Lung microvascular endothelial cell (primary cell): ENCODE measurements around the gene YPEL5. TPM values are rescaled to one million over a fixed set of nuclear protein-coding genes. Genes with fewer than 3 reads are reported as not detected.

ENCODE experiments used
- DNase-seq, 2 donors: peaks; one replicate each; pipeline versions ENCODE4 v3.0.0 to v3.0.0-alpha.2; 2010; ENCODE audit warnings: low read depth in 2 of 2
- total RNA-seq: library from RNA; depleted of rRNA; stranded (reverse); fragments of >200 nt; gene quantifications from 2 replicates; pipeline ENCODE4 v1.2.1, GENCODE V29; 2014

YPEL5 gene
- total RNA-seq, 1 donor from 2014 or later, result 101 TPM

DNA sequence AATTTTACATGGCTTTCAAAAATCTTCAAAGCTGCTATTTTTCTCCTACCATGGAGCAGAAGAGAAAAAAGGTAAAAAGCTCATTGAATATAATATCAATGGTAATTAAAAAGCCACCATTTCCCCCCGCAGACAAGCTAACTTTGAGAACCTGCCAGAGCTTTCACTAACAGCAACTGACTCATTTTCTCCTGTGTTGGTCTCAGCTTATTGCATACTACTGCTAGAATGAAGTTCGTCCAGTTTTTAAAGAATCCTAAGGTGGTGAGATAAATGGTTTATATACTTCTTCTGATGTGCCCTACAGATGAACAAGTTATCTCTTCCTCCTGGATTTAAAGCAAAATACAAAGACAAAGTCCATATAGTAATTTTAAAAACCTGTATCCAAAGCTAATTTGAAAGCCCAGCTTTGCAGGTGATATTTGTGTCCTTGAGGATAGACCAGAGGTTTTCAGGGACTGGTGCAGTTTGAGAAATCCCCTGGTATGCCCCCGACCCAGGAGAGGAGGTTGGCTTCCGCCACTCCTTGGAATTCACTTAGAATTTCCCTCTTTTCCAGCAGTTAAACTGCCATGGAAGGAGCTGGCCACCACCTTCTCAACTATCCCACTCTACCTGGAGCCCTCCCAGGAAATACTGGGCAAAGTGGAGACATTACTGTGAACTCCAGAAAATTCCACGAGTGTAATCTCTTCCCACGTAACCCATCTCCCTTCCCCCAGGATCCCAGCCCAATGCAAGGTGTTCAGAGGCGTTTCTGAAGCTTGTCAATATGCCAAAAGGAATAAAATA is 17.5 kb downstream of the YPEL5 start:
- DNase-seq, result no peak

DNA sequence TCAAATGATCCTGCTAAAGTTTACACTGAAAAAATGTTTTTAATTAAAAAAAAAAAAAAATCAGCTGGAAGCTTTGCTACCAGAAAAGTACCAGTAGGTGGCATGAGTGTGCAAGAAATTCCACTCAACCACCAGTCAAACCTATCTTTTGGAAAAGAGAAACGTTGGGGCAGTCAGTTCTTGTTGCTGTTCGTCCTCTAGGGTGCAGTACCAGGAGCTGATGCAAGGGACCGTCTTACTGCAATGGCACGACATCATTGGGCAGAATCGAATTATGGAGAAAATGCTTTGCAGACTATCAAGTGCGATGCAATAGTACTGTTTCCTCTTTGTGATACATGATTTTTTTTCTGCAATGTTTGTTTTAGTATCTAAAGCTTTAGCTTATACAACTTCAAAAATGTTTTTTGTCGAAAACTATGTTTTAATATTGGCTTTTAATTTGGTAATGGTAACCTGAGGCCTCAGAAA is 18.3 kb downstream of the YPEL5 start:
- peak; percentile 92 to 94 for DNase-seq

DNA sequence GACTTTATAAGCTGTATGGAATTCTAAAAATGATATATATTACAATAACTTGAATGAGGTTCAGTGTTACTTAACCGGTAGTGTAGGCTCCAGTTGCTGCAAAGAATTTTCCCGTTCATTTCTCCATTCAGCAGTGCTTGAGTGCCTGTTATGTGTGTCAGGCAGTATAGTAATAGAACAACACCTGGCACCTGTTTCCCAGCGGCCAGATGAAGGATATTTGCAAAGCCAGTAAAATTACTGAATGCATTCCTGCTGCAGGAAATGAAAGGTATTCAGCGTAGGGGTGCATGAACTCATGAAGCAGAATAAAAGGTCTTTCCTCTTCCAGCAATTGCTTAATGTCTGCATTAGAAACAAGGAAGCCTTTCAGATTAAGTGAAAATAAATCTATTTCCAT is 18.8 kb downstream of the YPEL5 start:
- no peak for DNase-seq

DNA sequence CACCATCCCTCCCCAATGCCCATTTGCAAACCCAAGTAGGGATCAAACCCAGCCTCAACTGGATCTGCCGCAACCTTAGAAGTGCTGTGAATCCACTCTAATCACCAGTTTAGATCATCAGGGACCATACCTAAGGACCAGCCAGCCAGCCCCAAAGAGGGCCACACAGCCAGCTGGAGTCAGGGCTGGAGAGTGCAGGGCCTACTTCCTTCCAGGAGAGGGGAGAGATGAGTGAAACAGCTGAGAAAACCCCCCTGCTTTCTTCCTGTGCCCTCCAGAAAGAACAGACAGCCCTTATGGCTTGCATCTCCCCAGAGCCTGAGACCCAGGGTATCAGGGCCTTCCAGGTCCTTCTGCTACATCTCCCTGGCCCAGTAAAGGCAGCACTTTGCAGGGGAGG is 25.8 kb downstream of the YPEL5 start:
- DNase-seq, result no peak

DNA sequence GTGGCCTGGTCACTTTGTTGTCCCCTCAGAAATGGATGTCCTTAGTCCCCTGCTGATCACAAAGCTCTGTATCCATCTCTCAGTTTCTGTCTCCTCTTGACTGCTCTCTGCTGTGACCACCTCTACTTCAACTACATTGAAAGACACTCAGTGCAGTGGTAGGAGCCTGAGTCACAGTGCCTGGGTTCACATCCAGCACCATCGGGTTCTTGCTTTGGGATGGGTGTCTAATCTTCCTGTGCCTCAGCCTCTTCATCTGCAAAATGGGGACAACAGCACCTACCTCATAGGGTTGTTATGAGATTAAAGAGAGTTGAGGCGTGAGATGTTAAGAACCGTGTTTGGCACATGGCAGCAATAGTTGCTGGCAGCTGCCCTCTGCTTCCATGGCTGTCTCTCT is 30.6 kb downstream of the YPEL5 start:
- DNase-seq, result no peak

DNA sequence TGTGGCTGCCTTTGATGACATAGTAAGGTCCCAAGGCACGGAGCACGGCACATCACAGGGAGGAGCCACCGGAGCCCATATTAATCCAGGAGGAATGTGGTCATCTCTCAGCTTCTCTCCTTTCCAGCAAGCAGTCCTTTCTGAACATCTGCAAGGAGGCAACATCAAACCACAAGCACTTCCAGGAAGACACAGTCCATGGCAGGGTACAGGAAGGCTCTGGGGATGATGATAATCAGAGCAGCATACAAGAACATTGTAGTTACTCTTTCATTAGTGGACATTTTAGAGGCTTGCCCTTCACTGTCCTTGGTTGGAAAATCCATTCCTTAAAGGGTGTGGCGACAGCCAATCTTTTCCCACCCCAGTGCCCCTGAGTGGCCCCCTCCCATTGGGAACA is 31.1 kb downstream of the YPEL5 start:
- DNase-seq, result peak in 1 of 2 donors; percentile 20

DNA sequence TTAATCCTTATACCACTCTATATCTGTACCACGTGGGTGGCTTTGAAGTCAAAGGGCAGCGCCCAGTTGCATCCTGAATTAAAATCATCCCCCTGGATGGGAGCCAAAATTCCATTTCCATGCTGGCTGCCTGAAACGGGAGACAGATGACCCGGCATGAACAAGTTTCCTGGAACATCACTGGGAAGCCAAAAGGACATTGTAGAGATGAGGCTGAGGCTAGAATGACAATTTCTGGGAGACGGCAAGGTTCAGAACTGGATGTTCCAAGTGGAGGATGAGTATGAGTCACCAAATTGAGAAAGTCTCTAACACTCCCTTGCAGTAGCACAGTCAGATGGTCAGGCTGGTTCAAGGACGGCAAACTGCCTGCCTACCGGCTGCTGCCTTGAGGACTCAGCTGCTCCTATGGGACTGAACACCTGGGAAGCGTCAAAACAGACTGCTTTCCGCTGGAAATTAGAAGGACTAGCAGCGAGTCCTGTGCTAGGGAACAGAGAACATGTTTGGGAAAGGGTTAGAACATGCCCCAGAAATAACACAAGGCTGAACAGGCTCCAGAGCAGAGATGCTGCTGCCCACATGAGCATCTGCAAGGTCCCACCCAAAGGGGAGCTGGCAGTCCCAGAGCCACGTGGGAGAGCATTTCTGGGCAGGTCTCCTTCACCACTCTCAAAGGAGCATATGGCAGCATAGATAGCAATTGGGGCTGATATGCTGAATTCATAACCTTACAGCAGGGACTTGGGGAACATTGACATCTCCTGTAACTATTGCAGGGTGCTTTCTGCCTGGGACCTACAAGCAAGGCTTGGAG is 32.0 kb downstream of the YPEL5 start:
- peak; percentile 83 to 97 for DNase-seq

DNA sequence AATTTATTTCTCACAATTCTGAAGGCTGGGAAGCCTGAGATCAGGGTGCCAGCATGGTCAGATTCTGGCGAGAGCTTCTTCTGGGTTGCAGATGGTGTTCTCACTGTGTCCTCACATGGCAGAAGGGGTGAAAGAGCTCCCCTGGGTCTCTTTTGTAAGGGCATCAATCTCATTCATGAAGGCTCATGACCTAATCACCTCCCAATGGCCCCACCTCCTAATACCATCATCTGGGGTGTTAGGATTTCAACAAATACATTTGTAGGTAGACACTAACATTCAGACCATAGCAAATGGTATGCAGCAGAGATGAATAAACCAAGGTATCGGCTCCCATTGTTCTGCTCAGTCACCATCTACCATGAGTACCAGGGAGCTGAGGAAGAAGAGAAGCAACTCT is 32.7 kb downstream of the YPEL5 start:
- no peak for DNase-seq

DNA sequence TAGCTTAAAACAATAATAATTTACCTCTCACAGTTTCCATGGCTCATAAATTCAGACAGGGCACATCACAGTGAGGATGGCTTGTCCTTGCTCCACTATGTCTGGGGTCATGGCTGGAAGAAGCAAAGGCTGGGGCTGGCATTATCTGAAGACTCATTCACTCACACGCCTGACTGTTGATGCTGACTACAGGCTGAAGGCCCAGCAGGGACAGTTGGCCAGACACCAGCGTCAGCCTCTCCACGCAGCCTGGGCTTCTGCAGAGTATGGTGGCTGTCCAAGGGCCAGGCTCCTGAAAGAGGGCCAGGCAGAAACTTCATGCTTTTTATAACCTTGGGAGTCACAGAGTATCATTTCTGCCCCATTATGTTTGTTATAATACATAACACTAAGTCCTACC is 33.4 kb downstream of the YPEL5 start:
- DNase-seq, result no peak

DNA sequence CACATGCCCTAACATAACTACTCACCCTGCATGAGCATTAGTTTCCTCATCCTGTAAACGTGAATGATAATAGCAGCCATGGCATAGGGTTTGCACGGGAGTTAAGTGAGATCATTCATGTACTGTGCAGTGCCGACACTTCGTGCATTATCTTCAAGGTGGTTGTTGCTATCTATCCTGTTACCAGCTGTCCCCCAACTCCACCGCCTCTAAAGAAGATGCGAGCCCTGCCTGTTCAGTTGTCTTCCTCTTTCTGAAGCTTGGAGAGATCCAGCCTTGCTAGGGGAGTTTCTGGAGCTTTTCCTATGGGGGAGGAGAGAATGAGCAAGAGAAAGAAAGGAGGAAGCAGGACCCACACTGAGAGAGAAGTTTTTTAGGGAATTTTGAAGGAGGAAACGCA is 34.4 kb downstream of the YPEL5 start:
- DNase-seq, result no peak

DNA sequence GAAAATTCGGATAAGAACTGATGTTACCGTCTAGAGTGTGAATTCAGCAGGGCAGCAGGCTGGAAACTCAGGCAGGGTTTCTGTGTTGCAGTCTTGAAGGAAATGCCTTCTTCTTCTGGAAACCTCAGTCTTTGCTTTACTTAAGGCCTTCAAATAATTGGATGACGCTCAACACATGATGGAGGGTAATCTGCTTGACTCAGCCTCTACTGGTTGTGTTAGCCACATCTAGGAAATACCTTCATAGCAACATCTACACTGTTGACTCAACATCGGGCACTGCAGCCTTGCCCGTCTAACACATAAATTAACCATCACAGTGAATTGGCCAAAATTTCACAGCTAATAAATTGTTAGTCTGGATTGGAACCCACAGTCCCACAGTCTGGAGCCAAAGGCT is 37.2 kb downstream of the YPEL5 start:
- DNase-seq, result no peak

DNA sequence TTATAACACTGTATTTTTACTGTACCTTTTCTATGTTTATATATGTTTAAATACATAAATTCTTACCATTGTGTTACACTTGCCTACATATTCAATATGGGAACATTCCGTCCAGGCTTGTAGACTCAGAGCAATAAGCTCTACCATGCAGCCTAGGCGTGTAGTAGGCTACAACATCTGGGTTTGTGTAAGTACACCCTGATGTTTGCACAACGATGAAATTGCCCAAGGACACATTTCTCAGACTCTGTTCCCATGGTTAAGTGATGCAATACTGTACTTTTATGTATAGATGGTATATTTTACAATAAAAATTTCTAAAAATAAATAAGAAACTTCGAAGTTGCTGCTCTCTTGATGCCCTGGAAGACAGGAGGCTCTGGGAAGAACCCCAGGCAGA is 38.4 kb downstream of the YPEL5 start:
- no peak for DNase-seq

DNA sequence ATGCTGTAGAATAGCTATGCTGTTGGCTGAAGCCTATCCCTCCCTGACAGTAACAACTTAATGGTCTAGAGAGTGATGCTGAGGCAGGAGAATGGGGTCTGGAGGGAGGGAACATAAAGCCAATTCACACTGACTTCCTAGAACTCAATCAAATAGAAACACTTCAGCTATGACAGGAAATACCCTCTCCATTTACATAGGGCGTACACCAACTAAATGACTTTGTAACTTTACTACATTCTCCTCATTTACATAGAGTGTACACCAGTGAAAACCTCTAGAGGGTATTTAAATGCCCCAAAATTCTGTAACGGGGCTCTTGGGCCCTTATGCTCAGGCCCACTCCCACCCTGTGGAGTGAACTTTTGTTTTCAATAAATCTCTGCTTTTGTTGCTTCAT is 41.5 kb downstream of the YPEL5 start:
- no peak for DNase-seq

DNA sequence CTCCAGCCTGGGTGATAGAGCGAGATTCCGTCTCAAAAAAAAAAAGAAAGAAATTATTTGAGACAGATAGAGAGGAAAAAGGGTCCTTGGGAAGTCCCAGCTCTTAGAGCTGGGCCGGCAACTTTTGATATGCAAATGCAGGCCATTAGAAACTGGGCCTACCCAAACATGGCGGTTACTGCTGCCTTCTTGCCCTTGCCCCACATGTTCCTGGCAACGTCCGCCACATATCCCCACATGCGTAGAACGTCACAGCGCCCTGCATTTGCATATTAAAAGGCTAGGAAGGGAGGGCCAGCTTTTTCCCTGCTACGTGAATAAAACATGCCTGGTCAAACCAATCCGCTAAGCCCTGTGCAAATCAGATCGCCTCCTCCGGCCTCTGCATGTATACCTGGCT is 43.8 kb downstream of the YPEL5 start:
- DNase-seq, result no peak

DNA sequence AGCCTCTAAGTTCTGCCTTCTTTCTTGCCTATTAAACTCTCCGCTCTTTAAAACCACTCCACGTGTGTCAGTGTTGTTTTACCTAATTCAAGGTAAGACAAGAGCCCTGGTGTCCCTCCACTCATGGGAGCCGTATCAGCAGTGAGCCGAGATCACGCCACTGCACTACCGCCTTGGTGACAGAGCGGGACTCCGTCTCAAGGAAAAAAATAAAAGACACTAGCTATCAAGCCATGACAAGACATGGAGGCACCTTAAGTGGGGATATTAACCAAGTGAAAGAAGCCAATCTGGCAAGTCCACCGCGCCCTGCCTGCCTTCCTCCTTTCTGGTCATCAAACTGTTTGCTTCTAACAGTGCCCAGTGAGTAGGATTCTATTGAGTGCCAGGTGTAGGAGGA is 44.3 kb downstream of the YPEL5 start:
- DNase-seq, result no peak

DNA sequence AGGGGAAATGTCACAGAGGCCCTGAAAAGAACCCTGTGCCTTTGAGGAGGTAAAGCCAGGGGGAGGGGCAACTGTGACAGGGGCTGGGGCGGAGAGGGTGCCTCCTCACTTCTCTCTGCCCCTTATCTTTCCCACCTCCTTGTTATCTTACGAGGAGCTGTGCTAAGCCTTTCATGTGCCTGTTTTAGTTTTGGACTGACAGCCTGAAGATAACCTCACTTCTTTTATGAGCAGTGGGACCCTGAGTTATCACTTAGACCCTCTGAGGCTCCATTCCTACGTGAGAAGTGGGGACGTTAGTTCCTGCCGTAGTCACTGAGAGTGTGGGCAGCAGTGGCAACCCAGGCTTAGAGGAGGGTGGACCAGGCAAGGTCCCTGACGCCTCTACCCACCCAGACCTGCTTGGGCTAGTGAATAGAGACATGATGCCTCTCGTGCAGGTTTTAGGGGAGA is 45.0 kb downstream of the YPEL5 start:
- DNase-seq, result no peak

DNA sequence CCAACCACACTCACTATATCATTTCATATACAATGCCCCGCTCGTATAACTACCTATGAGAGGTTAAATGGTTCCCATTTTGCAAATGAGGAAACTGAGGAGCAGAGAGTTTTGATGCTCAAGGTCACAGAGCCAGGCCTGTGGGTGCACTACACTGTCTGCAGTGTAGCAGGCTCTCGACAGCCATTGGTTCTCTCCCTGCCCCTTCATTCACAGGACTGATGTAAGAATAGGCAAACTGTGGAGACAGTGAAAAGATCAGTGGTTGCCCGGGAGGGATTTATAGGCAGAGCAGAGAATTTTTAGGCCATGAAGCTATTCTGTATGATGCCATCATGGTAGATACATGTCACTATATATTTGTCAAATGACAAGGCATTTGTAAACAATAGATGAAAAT is 45.5 kb downstream of the YPEL5 start:
- DNase-seq, result no peak

DNA sequence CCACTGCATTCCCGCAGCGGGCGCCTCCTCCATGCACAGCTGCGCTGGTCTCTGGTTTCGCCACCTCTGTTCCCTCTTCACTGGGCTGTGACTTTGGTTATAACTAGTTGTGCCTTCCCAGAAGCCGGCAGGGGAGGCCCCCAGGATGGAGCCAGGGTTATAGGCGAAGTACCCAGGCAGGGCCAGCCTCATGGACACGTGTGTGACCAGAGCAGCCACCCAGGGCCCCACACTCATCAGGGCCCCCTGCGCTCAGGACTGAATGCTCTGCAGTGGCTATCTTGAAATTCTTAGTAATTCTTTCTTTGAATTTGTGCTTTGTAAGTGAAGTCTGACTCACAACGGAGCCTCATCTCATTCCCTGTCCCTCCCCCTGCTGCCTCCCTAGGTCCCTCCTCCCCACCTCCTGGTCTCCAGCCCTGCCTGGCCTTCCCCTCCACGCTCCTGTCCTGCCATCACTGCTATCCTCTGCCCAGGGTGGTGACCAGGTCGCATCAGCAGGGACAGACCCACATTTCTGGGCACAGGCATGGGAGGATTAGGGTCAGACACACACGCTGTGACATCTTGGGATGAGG is 46.4 kb downstream of the YPEL5 start:
- DNase-seq, result no peak

DNA sequence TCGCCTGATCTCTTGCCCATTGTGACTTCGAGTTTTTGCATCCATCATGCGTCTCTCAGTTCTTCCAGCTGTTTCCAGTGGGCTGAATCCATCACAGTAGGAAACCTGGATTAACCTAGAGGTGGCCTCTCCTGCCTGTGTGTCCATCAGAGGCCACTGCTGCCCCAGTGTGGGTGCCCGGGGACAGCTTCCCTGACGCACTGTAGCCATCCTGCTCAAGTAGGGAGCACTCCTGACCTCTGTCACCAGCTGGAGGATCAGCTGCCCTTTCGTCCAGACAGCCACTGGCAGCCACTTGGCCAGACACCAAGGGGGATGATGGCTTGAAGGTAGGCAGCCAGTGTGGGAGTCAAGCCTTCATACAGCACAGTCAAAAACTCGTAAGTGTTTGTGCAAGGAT is 47.6 kb downstream of the YPEL5 start:
- DNase-seq, result no peak

DNA sequence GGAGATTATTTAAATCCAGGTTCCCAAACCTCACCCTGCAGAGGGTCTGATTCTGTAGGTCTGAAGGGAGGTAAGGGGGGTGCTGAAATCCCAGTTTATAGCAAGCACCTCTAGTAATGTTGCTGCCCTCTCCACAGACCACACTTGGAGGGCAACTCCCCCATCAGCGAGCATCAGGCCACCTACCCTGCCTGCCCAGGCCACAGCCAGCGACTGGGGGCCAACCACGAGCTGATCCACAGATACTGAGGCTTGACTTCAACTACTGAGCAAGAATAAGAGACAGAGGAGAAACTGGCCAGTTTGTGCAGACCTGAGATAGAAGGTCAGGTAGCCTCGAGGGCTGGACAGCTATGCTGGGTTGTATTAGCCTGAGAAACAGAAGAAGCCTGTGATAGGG is 48.2 kb downstream of the YPEL5 start:
- no peak for DNase-seq

DNA sequence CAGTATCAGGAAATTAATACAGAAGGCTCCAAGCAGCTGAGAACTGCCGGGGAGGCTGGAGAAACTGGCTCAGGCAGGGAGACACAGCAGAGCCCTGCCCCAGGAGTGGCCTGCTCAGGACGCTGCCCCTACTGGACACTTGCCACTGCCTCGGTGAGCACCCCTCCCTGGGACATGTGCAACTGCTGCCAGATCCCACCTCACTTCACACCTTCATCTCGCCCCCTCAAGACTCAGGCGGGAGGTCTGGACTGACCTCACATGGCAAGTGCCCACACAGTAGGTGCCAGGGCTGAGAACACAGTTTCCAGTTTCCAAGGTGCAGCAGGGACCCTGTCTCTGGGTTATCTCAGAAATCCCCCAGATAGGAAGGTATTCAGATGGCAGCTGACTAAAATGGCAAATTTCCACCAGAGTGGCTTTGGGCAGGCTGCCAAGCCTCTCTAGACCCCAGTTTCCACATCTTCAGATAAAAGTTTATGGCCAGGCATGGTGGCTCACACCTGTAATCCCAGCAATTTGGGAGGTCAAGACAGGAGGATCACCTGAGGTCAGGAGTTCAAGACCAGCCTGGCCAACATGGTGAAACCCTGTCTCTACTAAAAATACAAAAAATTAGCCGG is 50.9 kb downstream of the YPEL5 start:
- no peak for DNase-seq

DNA sequence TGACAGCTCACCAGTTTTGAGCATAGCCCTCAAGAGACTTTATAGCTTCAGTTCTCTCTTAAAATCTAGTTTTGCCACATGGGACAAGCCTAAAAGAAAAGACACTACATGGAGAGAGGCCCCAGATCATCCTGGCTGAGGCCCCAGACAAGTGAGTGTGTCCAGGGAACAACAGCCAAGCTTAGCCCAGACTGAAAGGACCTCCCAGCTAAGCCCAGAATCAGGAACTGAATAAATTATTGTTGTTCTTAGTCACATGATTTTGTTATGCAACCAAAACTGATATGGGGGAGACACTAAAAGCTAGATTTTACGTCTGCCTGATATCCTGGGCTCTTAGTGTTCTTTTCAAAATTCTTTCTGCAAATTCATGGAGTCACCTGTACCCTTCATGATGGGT is 55.2 kb downstream of the YPEL5 start:
- DNase-seq, result peak in 1 of 2 donors; percentile 20
